Testis (tissue), 3 donors: ENCODE measurements around the gene RIOK1. TPM values are rescaled to one million over a fixed set of nuclear protein-coding genes. Genes with fewer than 3 reads are reported as not detected.

Source experiments
- DNase-seq: peaks from one replicate; pipeline ENCODE4 v3.0.0-alpha.2; 2019
- H3K27ac ChIP-seq, 2 donors: fragments of 200-600 bp; sonication (generic); one replicate each; pipeline ENCODE4 v1.5.1; 2019
- H3K27me3 ChIP-seq: fragments of 200-600 bp; sonication (generic); one replicate; pipeline ENCODE4 v1.5.1; 2019
- H3K36me3 ChIP-seq: fragments of 200-600 bp; sonication (generic); one replicate; pipeline ENCODE4 v1.5.1; 2017; ENCODE audit warnings: low read depth; ENCODE audit errors: missing control alignments
- H3K4me1 ChIP-seq: fragments of 200-600 bp; sonication (generic); one replicate; pipeline ENCODE4 v1.5.1; 2019
- H3K4me3 ChIP-seq, 2 donors: fragments of 200-600 bp; sonication (generic); one replicate each; pipeline ENCODE4 v1.5.1; 2017 to 2019
- H3K9me3 ChIP-seq: fragments of 200-600 bp; sonication (generic); one replicate; pipeline ENCODE4 v1.5.1; 2017
- CTCF ChIP-seq, 3 experiments: fragments of 450-650 bp in 2 of 3; fragments of 200-600 bp in 1 of 3; sonication (generic) in 1 of 3; IDR thresholded peaks; one replicate each; pipeline ENCODE4 v1.5.1; 2016 to 2019; ENCODE audit warnings: antibody characterized with exemption in 3 of 3, mild to moderate bottlenecking in 2 of 3, moderate library complexity in 1 of 3
- POLR2A ChIP-seq: fragments of 450-650 bp; IDR thresholded peaks from one replicate; pipeline ENCODE4 v1.6.1; 2017; ENCODE audit warnings: antibody characterized with exemption, mild to moderate bottlenecking, moderate library complexity
- WGBS, 2 donors: methylation state at CpG; one replicate each; pipeline ENCODE4 v1.1.5; 2018; 5-methylcytosine and 5-hydroxymethylcytosine counted together
- intact Hi-C: fragments of 100-400 bp; cut with DNase I; formaldehyde crosslinking; loops from one replicate; pipeline ENCODE4 v1.15.1; 2023; ENCODE audit warnings: low total_unique reads
- polyA plus RNA-seq: library from polyadenylated mRNA; stranded (reverse); fragments of 350-450 nt; fragmentation: Illumina TruSeq; extraction: RNeasy Lipid Tissue Mini Kit (QIAGEN cat#74804); gene quantifications from one replicate; pipeline ENCODE4 v1.2.3, GENCODE V29; 2014; ENCODE audit warnings: low read depth, low replicate concordance; ENCODE audit not compliant: insufficient read depth
- total RNA-seq, 2 donors: library from RNA; depleted of rRNA; stranded (reverse); fragments of >200 nt; gene quantifications; one replicate each; pipeline ENCODE4 v1.2.3, GENCODE V29; 2016

RIOK1 gene
- total and polyA plus RNA-seq, 3 donors from 2014 or later, result 25.1 to 37.5 (median 29.8) TPM

- Histone ChIP-seq H3K27me3 (no peaks in the 10 kb centered on the region), H3K4me1 (no peaks in the 10 kb centered on the region), H3K36me3 (no peaks in the 10 kb centered on the region), H3K9me3 (no peaks in the 10 kb centered on the region), H3K27ac (no peak overlapping the region), H3K4me3 (no peak overlapping the region)
- no peak for TF ChIP-seq CTCF (IDR thresholded peaks at IDR 0.05)
- TF ChIP-seq POLR2A, result no peak
- WGBS, 2 donors, result 67 to 91% methylated on average over 1 of the region's 1 CpG
- intact Hi-C loops, result no loop called here
- no peak for DNase-seq
Measured at GRCh38 chr6:7381092-7381491, 8.5 kb upstream of the RIOK1 start.

GRCh38 chr6:7389162-7389450, 502 bp upstream of the RIOK1 start:
- intact Hi-C loops, result no loop called here
- no peak for DNase-seq

GRCh38 chr6:7390226-7390878, 744 bp downstream of the RIOK1 start:
- no peak for DNase-seq
- H3K4me3 ChIP-seq, result peak overlapping the region; percentile 67 to 81
- H3K27ac ChIP-seq, result peak overlapping the region in 1 of 2 donors; percentile 83
- H3K36me3 ChIP-seq, result no peaks in the 10 kb centered on the region
- H3K4me1 ChIP-seq, result peaks cover 16% of the 10 kb centered on the region
- intact Hi-C loops, result no loop called here
- no peaks in the 10 kb centered on the region for H3K9me3 ChIP-seq
- no peak for TF ChIP-seq POLR2A
- no peak for TF ChIP-seq CTCF (IDR thresholded peaks at IDR 0.05)
- WGBS, 2 donors, result 3% methylated on average over 14 of the region's 14 CpGs
- no peaks in the 10 kb centered on the region for H3K27me3 ChIP-seq

More at GRCh38 chr6:7389162-7389450, 502 bp upstream of the RIOK1 start:
- Histone ChIP-seq H3K4me3 (peak overlapping the region; percentile 67 to 81), H3K27me3 (no peaks in the 10 kb centered on the region), H3K9me3 (no peaks in the 10 kb centered on the region), H3K27ac (peak overlapping the region; percentile 83 to 85), H3K4me1 (peaks cover 16% of the 10 kb centered on the region), H3K36me3 (no peaks in the 10 kb centered on the region)
- TF ChIP-seq CTCF (IDR thresholded peaks at IDR 0.05) (no peak), POLR2A (no peak)
- 0 to 4% methylated on average over 6 to 11 of the region's 11 CpGs for WGBS, 2 donors

GRCh38 chr6:7391151-7391550, 1.5 kb downstream of the RIOK1 start:
- WGBS, 2 donors, result 75 to 83% methylated on average over 4 of the region's 4 CpGs

More at GRCh38 chr6:7391151-7391550, 1.5 kb downstream of the RIOK1 start:
- TF ChIP-seq CTCF (IDR thresholded peaks at IDR 0.05), result no peak
- TF ChIP-seq POLR2A, result no peak
- no peaks in the 10 kb centered on the region for H3K9me3 ChIP-seq
- no peak for DNase-seq
- intact Hi-C loops, result no loop called here
- no peak overlapping the region for H3K27ac ChIP-seq
- peaks cover 16% of the 10 kb centered on the region for H3K4me1 ChIP-seq
- H3K36me3 ChIP-seq, result no peaks in the 10 kb centered on the region
- no peak overlapping the region for H3K4me3 ChIP-seq
- no peaks in the 10 kb centered on the region for H3K27me3 ChIP-seq
